ENCODE data around the gene LAMB3. TPM values are rescaled to one million over a fixed set of nuclear protein-coding genes. Genes with fewer than 3 reads are reported as not detected.
"Not testable (repeated sequence)": the region's sequence is repeated elsewhere in the genome, so short reads cannot be mapped to it uniquely, and the experiment has no call there.

Gene LAMB3
- 22.7 TPM for total RNA-seq

- no peak for DNase-seq
Measured at GRCh38 chr1:209652121-209652735, at the start of gene LAMB3. Gene LAMB3, minus strand, starts transcription at chr1:209652425. Its CDS starts 1,481 bp downstream, at chr1:209650944.

DNA sequence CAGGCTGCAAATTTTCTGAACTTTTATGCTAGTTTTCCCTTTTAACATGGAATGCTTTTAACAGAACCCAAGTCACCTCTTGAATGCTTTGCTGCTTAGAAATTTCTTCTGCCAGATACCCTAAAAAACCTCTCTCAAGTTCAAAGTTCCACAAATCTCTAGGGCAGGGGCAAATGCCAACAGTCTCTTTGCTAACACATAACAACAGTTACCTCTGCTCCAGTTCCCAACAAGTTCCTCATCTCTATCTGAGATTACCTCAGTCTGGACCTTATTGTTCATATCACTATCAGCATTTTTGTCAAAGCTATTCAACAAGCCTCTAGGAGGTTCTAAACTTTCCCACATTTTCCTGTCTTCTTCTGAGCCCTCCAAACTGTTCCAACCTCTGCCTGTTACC, 48.5 kb upstream of the LAMB3 start:
- not testable (repeated sequence) for DNase-seq

GRCh38 chr1:209697126-209697525, 44.9 kb upstream of the LAMB3 start:
- no peak for DNase-seq

GRCh38 chr1:209696673-209697072, 44.4 kb upstream of the LAMB3 start:
- DNase-seq = no peak

DNA sequence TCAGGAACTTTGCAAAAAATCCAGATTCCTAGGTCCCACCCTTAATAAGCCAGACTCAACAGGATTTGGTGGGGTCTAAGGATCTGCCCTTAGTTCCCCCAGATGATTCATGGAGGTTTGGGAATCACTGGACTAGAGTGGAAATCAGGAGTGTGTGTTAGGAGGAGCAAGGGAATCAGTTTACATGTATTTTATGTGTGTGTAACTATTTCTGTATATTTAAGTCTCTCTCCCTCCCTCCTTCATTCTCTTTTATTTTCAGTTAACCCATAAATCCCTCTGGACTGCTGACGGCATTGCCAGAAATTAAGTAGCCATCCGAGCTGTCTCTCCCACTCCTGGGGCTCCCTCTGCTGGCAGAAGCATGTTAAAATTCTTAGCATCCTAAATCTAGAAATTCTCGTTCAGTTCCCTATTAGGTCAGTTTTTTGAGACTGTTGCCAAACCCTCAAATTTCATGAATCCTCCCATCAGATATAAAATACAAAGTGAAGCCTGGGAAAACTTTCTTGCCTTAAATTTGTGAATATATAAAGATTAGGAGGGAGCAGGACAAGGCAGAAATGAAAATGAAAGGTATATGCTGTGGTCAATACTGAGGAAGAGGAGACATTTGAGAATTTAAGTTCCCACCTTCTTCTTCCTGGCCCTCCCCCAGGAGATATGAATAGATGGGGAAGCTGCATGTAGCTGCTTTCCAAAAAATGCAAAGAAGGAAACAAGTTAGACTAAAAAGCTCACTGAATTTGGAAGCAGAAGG, 40.7 kb upstream of the LAMB3 start:
- peak; percentile 60 for DNase-seq

DNA sequence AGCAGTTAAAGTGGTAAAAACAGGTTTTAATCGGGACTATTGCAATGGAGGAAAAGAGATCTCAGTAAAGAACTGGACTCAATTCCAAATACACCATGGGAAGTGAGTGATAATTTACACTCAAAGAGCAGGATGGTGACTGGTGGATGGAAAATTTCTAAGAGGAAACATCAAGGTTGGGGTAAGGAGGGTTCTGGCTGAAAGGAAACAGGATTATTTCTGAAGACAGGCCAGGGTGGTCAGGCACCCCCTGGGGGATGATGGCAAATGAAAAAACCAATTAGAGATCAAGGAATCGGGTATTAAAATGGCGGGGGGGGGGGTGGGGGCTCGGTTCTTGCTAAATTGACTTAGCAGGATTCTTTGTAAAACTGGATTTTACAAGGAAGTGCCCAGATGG, 40.1 kb upstream of the LAMB3 start:
- no peak for DNase-seq

GRCh38 chr1:209691237-209691636, 39.0 kb upstream of the LAMB3 start:
- DNase-seq = no peak

DNA sequence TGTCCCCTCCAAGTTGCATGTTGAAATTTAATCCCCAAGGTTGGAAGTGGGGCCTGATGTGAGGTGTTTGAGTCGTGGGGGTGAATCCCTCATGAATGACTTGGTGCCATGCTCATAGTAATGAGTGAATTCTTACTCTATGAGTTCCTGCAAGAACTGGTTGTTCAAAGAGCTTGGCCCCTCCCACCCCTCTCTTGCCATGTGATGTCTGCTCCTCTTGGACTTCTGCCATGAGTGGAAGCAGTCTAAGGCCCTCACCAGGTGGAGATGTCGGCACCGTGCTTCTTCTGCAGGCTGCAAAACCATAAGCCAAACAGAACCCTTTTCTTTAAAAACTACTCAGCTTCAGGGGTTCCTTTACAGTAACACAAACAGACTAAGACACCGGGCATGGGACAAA, 37.3 kb upstream of the LAMB3 start:
- no peak for DNase-seq

- DNase-seq = no peak
Measured at GRCh38 chr1:209688746-209689234, 36.6 kb upstream of the LAMB3 start.

GRCh38 chr1:209686322-209686721, 34.1 kb upstream of the LAMB3 start:
- DNase-seq = no peak

DNA sequence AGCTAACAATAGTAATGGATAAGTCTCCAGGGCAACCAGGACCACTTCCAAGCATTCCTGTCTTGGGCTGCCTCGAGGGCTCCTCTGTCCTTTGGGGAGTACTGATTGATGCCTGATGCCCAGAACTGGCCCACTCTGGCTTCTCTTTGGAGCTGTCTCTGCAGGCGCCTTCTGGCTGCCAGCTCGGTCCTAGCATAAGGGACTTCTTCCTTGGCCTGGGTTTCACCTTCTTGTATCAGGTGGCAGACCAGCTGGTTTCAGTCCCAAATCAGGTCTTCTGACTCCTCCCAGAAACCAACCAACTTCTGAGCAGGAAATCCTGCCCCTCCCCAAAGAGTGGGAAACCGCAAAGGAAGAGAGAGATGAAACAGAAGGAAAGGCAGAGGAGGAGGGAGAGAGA, 33.6 kb upstream of the LAMB3 start:
- no peak for DNase-seq

GRCh38 chr1:209678981-209679539, 26.8 kb upstream of the LAMB3 start:
- no peak for DNase-seq

GRCh38 chr1:209675565-209676154, 23.4 kb upstream of the LAMB3 start:
- DNase-seq = no peak

- no peak for DNase-seq
Measured at GRCh38 chr1:209674957-209675564, 22.8 kb upstream of the LAMB3 start, which contains the start of gene G0S2. Gene G0S2, plus strand, starts transcription at chr1:209675412. Its CDS starts 273 bp downstream, at chr1:209675685.

DNA sequence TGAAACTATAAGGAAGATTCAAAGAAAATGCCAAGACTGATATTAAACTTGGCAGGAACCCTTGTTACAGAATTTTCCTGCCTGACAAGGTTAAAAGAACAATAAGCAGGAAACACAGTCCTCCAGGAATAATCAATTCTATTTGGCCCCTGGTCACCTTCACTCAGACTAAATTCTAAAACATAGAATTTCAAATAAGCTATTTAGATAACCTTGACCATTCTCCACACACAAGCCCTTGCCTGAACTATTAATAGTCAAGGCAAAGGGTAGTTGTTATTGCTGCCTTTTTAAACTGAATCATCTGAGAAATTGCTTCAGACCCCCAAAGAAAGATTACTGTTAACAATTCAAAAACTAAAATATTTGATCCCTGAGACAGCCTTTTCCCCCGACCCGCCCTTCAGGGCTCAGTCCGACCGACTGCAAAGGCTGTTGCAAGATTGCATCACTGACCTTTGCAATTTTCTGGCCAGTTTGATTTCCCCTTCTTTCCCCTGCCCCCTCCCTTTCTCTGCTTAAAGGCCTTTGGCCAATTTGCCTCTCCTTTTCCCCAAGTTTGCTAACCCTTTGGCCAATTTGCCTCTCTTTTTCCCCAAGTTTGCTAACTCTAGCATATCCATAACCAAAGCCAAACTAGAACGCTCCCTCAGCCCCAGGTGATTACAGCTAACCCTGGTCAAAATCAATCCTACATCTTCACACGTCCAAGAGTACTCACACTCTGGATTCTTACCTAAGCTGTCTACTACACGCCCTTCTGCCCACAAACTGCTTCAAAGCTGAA, 21.6 kb upstream of the LAMB3 start:
- DNase-seq = no peak

GRCh38 chr1:209672705-209673630, 20.7 kb upstream of the LAMB3 start:
- DNase-seq = no peak

DNA sequence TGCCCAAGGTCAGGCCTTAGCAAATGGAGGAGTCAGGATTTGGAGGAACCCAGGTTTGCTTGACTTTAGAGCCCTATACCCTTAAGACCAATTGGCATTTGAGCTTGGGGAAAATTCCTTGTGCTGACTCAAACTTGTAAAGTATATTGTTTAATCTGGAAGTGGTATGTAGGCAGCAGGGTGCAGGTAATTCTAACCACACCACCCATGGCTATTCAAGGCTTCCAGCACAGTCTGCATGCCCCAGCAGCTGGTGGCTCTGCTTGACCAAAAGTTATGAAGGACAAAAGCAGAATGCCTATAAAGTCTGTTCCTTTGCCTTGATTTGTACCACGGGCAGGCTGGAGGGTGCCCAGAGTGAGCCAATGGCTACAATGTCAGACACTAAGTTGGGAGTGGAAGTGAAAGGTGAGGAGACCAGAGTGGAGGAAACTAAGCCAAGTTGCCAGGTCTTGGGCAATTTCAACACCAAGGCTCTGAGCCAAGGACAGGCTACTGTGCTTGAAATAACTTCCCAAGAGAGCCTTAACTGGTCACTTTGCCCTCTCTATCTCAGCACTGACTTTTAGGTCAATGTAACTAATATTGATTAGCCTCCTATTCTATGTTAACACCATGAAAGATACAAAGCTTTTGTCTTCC, 18.3 kb upstream of the LAMB3 start:
- no peak for DNase-seq

GRCh38 chr1:209667708-209668107, 15.5 kb upstream of the LAMB3 start:
- DNase-seq = no peak

DNA sequence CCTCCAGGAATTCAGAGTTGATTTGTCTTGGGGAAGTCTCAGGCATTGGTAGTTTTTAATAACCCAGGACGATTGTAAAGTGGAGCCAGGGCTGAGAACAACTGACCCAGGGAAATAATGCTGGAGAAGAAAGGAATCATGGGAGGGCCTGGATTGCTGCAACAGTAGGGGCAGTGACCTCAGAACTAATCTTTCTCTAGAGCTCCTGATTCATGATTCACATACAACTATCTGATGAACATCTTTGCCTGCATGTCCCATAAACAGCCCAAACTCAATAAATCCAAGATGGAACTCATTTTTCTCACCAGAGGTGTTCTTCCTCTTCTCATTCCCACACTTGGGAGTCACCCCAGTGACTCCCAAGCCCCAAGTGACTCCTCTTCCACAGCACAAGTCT, 14.9 kb upstream of the LAMB3 start:
- no peak for DNase-seq

DNA sequence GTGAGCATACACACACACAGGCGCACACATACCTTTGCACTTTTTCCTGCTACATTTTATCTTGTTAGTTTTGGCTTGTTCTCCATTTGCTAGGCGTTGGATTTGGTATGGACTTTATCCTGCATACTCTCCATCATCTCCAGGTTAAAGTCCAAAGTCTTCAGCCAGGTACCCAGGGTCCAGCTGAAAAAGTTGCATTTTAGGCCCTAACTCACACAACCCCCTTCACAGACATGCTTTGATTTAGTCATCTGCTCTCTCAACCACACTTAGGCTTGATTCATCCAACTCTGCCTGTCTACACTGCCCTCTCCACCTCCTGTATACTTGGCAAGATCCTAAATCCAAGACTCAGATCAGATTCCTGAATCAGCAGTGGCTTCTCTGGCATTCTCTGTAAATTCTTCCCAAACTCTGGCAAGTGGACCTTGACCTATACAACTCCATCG, 10.7 kb upstream of the LAMB3 start:
- no peak for DNase-seq
